Measurements from ENCODE around the gene PHETA2.
"Not testable (repeated sequence)": the region's sequence is repeated elsewhere in the genome, so short reads cannot be mapped to it uniquely, and the experiment has no call there.

PHETA2 gene

GRCh38 chr22:42127606-42128005 lies 53.6 kb downstream of the PHETA2 start:
- FAIRE-seq (no peak), DNase-seq (ENCODE audit: insufficient read length) (no peak)

GRCh38 chr22:42128007-42128406 lies 54.0 kb downstream of the PHETA2 start:
- not testable (repeated sequence) for FAIRE-seq; DNase-seq (ENCODE audit: insufficient read length)

More at GRCh38 chr22:42127606-42128005, 53.6 kb downstream of the PHETA2 start:
- TF ChIP-seq POLR2A (IDR thresholded peaks at IDR 0.05; ENCODE audit: low read depth, low read length) (no peak), TAF1 (IDR thresholded peaks at IDR 0.05; ENCODE audit: borderline replicate concordance, low read depth, low read length) (no peak), POLR2AphosphoS5 (IDR thresholded peaks at IDR 0.05; ENCODE audit: low read depth, low read length) (no peak)
